GM12878 (cell line): ENCODE results near the gene ROBO4. TPM values are rescaled to one million over a fixed set of nuclear protein-coding genes. Genes with fewer than 3 reads are reported as not detected.

ENCODE experiments used
- ATAC-seq: fragments of 200-7000 bp; cut with Tn5 transposase; 3 replicates; pipeline ENCODE4 v1.9.1; 2020; ENCODE audit warnings: mild to moderate bottlenecking, moderate library complexity
- BruUV-seq: library from RNA; stranded (reverse); fragments of 400-500 nt; replicated peaks from 2 replicates; lab custom pipeline; 2021; lab: Mats Ljungman, UMichigan
- CTCF ChIA-PET: fragments of 300-600 bp; sonication (Branson Sonifier 250); formaldehyde crosslinking; extraction: SDS; loops from one replicate; lab custom pipeline; 2021; ENCODE audit warnings: inconsistent platforms; lab: Yijun Ruan, JAX
- POLR2A ChIA-PET: fragments of 350-600 bp; formaldehyde crosslinking; extraction: SDS; loops from one replicate; lab custom pipeline; 2021; ENCODE audit warnings: inconsistent platforms; lab: Charles Lee
- RAD21 ChIA-PET: fragments of 300-600 bp; sonication (Branson Sonifier 250); formaldehyde crosslinking; loops from one replicate; lab custom pipeline; 2023; ENCODE audit warnings: antibody characterized with exemption; ENCODE audit not compliant: unreplicated experiment; lab: Charles Lee
- SMC1A ChIA-PET: fragments of 300-600 bp; sonication (Branson Sonifier 250); formaldehyde crosslinking; loops from one replicate; lab custom pipeline; 2023; ENCODE audit not compliant: unreplicated experiment, uncharacterized antibody; lab: Charles Lee
- DNase-seq: peaks from one replicate; pipeline ENCODE4 v3.0.0-alpha.2; 2011; ENCODE audit warnings: low read depth, low spot score
- FAIRE-seq: peaks from 3 replicates; lab custom pipeline; 2011; peaks lifted over from hg19 to GRCh38; lab: Jason Lieb, UNC
- H2AFZ ChIP-seq: 2 replicates; pipeline ENCODE4 v1.6.0; 2011; ENCODE audit warnings: low read depth, low read length, control low read depth; ENCODE audit not compliant: control insufficient read depth
- H3K27ac ChIP-seq: 2 replicates; pipeline ENCODE4 v1.5.1; 2011; ENCODE audit warnings: control low read depth; ENCODE audit not compliant: control insufficient read depth, insufficient read depth
- H3K27me3 ChIP-seq, 2 experiments: replicated peaks in 1 of 2; 2 replicates each; pipeline versions ENCODE4 v1.6.0 to v1.6.1; 2011; ENCODE audit warnings: low read length in 1 of 2; ENCODE audit not compliant: control insufficient read depth in 2 of 2, insufficient read depth in 2 of 2
- H3K36me3 ChIP-seq, 2 experiments: 2 replicates each; pipeline ENCODE4 v1.5.1; 2011; ENCODE audit warnings: low read length in 1 of 2; ENCODE audit not compliant: control insufficient read depth in 2 of 2, insufficient read depth in 2 of 2
- H3K4me1 ChIP-seq: 2 replicates; pipeline ENCODE4 v1.6.1; 2011; ENCODE audit warnings: mild to moderate bottlenecking, low read length, moderate library complexity, mixed read lengths; ENCODE audit not compliant: control insufficient read depth, insufficient read depth
- H3K4me2 ChIP-seq: 2 replicates; pipeline ENCODE4 v1.6.0; 2011; ENCODE audit warnings: control low read depth; ENCODE audit not compliant: control insufficient read depth, insufficient read depth
- H3K4me3 ChIP-seq: fragments of 200-600 bp; sonication (generic); 2 replicates; pipeline ENCODE4 v1.5.1; 2016
- H3K79me2 ChIP-seq: 2 replicates; pipeline ENCODE4 v1.6.0; 2011; ENCODE audit warnings: low read length; ENCODE audit not compliant: control insufficient read depth, insufficient read depth
- H3K9ac ChIP-seq: 2 replicates; pipeline ENCODE4 v1.8.0; 2011; ENCODE audit warnings: low read length, control low read depth, mixed read lengths; ENCODE audit not compliant: control insufficient read depth, insufficient read depth
- H3K9me3 ChIP-seq: replicated peaks from 3 replicates; pipeline ENCODE4 v1.5.1; 2011; ENCODE audit warnings: mild to moderate bottlenecking, low read length; ENCODE audit not compliant: control insufficient read depth, insufficient read depth
- H4K20me1 ChIP-seq: 2 replicates; pipeline ENCODE4 v1.6.0; 2011; ENCODE audit not compliant: control insufficient read depth, insufficient read depth
- EGR1 ChIP-seq, 2 experiments: IDR thresholded peaks; 1 replicate in 1 of 2; 2 replicates in 1 of 2; pipeline ENCODE4 v1.6.1; 2011 to 2012; ENCODE audit warnings: low read depth in 2 of 2, low read length in 2 of 2, borderline replicate concordance in 1 of 2, mild to moderate bottlenecking in 1 of 2, moderate library complexity in 1 of 2
- ETV6 ChIP-seq, 2 experiments: fragments of 450-650 bp in 1 of 2; IDR thresholded peaks in 1 of 2; conservative IDR thresholded peaks in 1 of 2; 2 replicates each; pipeline ENCODE4 v1.6.1; 2014; ENCODE audit warnings: antibody characterized with exemption in 1 of 2, borderline replicate concordance in 1 of 2, low read depth in 1 of 2, mild to moderate bottlenecking in 1 of 2, moderate library complexity in 1 of 2
- HDGF ChIP-seq: fragments of 450-650 bp; IDR thresholded peaks from 2 replicates; pipeline ENCODE4 v1.6.1; 2016; ENCODE audit warnings: antibody characterized with exemption
- MTA2 ChIP-seq: fragments of 450-650 bp; IDR thresholded peaks from 2 replicates; pipeline ENCODE4 v1.6.1; 2016; ENCODE audit warnings: low read depth, mild to moderate bottlenecking, moderate library complexity
- NRF1 ChIP-seq: conservative IDR thresholded peaks from 2 replicates; pipeline ENCODE4 v1.6.1; 2011; ENCODE audit warnings: mild to moderate bottlenecking, low read depth, low read length, improper control_type of control experiment
- PAX5 ChIP-seq: IDR thresholded peaks from 2 replicates; pipeline ENCODE4 v1.6.1; 2011; ENCODE audit warnings: low read depth, low read length, borderline replicate concordance
- PKNOX1 ChIP-seq: fragments of 450-650 bp; IDR thresholded peaks from 2 replicates; pipeline ENCODE4 v1.6.1; 2016; ENCODE audit warnings: mild to moderate bottlenecking
- PRDM15 ChIP-seq: fragments of 450-650 bp; formaldehyde crosslinking; IDR thresholded peaks from 2 replicates; pipeline ENCODE4 v1.4.0; 2020; ENCODE audit warnings: mild to moderate bottlenecking, moderate library complexity
- YY1 ChIP-seq: IDR thresholded peaks from 2 replicates; pipeline ENCODE4 v1.6.1; 2011; ENCODE audit warnings: low read depth, mild to moderate bottlenecking, low read length
- ZNF687 ChIP-seq: fragments of 450-650 bp; IDR thresholded peaks from 2 replicates; pipeline ENCODE4 v1.6.1; 2017; ENCODE audit warnings: mild to moderate bottlenecking, moderate library complexity
- WGBS: methylation state at CpG from one replicate; pipeline ENCODE4 v1.1.6; 2016; ENCODE audit warnings: low lambda C conversion rate; ENCODE audit not compliant: insufficient replicate concordance, insufficient coverage; ENCODE audit errors: missing lambda C conversion rate; 5-methylcytosine and 5-hydroxymethylcytosine counted together
- in situ Hi-C: fragments of 300-500 bp; cut with MboI; formaldehyde crosslinking; loops from 9 replicates; pipeline ENCODE4 v1.14.3; 2018; ENCODE audit warnings: mixed read lengths
- intact Hi-C: fragments of 100-400 bp; cut with micrococcal nuclease; formaldehyde crosslinking; loops from one replicate; pipeline ENCODE4 v1.14.2; 2022; ENCODE audit not compliant: unreplicated experiment
- polyA plus RNA-seq, 11 experiments: library from polyadenylated mRNA; depleted of rRNA in 4 of 11; unstranded in 6 of 11; stranded (reverse) in 5 of 11; fragments of >200 nt; fragmentation: Nextera tagmentation in 4 of 11; fragmentation: Illumina TruSeq in 1 of 11; extraction: Ambion mirVana in 4 of 11; extraction: Trizol in 1 of 11; gene quantifications; 1 replicate in 1 of 11; 2 replicates in 10 of 11; pipeline versions ENCODE4 v1.2.1 to v1.2.3, GENCODE V29; 2011 to 2016; ENCODE audit warnings: inconsistent platforms in 2 of 11, missing spikeins in 2 of 11, low read depth in 1 of 11
- total RNA-seq, 4 experiments: library from RNA; depleted of rRNA in 3 of 4; stranded (reverse); fragments of >200 nt in 3 of 4; fragmentation: Illumina TruSeq in 1 of 4; extraction: Trizol in 1 of 4; gene quantifications; 2 replicates each; pipeline versions ENCODE4 v1.2.1 to v1.2.3, GENCODE V29; 2013 to 2021

Gene ROBO4
- total and polyA plus RNA-seq, 10 of the 15 experiments (the other 5 are each of a cell fraction or from before 2014, with no cell fraction given) = not detected

GRCh38 chr11:124895471-124895971 lies 2.1 kb downstream of the ROBO4 start:
- BruUV-seq = no TSS peak
- no peak overlapping the region for H3K9ac ChIP-seq
- ChIA-PET CTCF (no interaction called here), RAD21 (no interaction called here), SMC1A (no interaction called here), POLR2A (no interaction called here)
- no peak overlapping the region for H3K27ac ChIP-seq
- WGBS = 31% methylated on average over 20 of the region's 20 CpGs
- no peaks in the 10 kb centered on the region for H3K36me3 ChIP-seq
- no peaks in the 10 kb centered on the region for H3K9me3 ChIP-seq
- no peak for DNase-seq
- intact Hi-C loops = no loop called here
- no peak for ATAC-seq
- no peaks in the 10 kb centered on the region for H3K4me1 ChIP-seq
- no peak overlapping the region for H2AFZ ChIP-seq
- no peak for FAIRE-seq
- no peak overlapping the region for H3K4me3 ChIP-seq
- no peak overlapping the region for H3K4me2 ChIP-seq
- peaks cover 3 to 6% of the 10 kb centered on the region in 2 experiments; a peak in 3 of 4 replicates for H3K27me3 ChIP-seq
- no peaks in the 10 kb centered on the region for H4K20me1 ChIP-seq
- H3K79me2 ChIP-seq = no peaks in the 10 kb centered on the region
- in situ Hi-C loops = no loop called here
- TF ChIP-seq HDGF (no peak), EGR1 (IDR thresholded peaks at IDR 0.05; ENCODE audit: borderline replicate concordance in 1 of 2, low read depth in 2 of 2, low read length in 2 of 2) (no peak), ZNF687 (no peak), ETV6 (conservative IDR thresholded peaks at IDR 0.05 in 1 of 2, IDR thresholded peaks at IDR 0.05 in 1 of 2; ENCODE audit: borderline replicate concordance in 1 of 2, low read depth in 1 of 2) (no peak), PRDM15 (CRISPR knock-in tag) (no peak), NRF1 (no peak), PAX5 (no peak), YY1 (no peak), PKNOX1 (no peak), MTA2 (no peak)
